ENCODE measurements around the gene C22orf15. TPM values are rescaled to one million over a fixed set of nuclear protein-coding genes. Genes with fewer than 3 reads are reported as not detected.

Gene C22orf15
- polyA plus RNA-seq, 2 of the 4 experiments (the other 2 are of a cell fraction), result not detected

DNA sequence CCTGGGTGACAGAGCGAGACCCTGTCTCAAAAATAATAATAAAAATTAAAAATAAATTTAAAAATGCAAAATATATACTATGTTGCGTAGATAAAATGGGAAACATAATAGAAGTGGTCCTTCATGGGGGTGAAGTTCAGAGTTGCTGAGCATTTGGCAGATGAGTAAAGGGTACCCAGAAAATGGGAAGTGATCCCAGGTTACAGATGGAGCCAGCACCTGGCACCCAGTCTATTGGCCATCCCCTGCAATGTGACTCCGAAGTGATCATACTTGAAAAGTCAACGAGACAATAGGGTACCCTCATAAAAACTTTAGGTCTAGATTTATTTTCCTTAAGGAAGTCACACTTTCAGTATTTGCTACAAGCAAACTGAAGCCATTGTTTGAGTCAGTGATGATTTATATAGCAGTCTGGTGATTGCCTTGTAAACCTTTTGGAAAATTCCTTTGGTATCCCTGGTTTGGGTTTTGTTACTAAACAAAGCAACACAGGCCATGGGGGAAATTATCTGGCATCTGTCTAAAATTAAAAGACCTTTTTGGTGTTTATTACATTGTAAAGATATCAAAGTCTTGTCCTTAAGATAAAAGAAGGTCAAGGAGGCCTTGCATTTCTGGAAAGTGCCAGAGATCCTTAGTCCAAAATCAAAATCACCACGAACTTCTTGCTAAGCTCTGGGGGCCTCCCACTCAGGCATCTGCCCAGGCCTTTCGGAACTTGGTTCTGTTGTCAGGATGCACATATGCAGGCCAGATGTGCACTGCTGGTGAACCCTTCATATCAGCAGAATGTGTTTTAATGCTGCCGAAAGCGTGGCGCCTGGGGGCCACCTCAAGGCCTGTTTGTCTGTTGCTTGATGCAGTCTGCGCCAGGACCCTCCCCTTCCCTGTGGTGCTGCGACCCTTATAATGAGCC is 28.3 kb downstream of the C22orf15 start (continued):
- TF ChIP-seq, protein P1, sequence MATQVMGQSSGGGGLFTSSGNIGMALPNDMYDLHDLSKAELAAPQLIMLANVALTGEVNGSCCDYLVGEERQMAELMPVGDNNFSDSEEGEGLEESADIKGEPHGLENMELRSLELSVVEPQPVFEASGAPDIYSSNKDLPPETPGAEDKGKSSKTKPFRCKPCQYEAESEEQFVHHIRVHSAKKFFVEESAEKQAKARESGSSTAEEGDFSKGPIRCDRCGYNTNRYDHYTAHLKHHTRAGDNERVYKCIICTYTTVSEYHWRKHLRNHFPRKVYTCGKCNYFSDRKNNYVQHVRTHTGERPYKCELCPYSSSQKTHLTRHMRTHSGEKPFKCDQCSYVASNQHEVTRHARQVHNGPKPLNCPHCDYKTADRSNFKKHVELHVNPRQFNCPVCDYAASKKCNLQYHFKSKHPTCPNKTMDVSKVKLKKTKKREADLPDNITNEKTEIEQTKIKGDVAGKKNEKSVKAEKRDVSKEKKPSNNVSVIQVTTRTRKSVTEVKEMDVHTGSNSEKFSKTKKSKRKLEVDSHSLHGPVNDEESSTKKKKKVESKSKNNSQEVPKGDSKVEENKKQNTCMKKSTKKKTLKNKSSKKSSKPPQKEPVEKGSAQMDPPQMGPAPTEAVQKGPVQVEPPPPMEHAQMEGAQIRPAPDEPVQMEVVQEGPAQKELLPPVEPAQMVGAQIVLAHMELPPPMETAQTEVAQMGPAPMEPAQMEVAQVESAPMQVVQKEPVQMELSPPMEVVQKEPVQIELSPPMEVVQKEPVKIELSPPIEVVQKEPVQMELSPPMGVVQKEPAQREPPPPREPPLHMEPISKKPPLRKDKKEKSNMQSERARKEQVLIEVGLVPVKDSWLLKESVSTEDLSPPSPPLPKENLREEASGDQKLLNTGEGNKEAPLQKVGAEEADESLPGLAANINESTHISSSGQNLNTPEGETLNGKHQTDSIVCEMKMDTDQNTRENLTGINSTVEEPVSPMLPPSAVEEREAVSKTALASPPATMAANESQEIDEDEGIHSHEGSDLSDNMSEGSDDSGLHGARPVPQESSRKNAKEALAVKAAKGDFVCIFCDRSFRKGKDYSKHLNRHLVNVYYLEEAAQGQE (IDR thresholded peaks at IDR 0.05), result no peak
- TF ChIP-seq CEBPB (IDR thresholded peaks at IDR 0.05) (no peak), CBX2 (IDR thresholded peaks at IDR 0.05; ENCODE audit: borderline replicate concordance, low read depth) (no peak)

DNA sequence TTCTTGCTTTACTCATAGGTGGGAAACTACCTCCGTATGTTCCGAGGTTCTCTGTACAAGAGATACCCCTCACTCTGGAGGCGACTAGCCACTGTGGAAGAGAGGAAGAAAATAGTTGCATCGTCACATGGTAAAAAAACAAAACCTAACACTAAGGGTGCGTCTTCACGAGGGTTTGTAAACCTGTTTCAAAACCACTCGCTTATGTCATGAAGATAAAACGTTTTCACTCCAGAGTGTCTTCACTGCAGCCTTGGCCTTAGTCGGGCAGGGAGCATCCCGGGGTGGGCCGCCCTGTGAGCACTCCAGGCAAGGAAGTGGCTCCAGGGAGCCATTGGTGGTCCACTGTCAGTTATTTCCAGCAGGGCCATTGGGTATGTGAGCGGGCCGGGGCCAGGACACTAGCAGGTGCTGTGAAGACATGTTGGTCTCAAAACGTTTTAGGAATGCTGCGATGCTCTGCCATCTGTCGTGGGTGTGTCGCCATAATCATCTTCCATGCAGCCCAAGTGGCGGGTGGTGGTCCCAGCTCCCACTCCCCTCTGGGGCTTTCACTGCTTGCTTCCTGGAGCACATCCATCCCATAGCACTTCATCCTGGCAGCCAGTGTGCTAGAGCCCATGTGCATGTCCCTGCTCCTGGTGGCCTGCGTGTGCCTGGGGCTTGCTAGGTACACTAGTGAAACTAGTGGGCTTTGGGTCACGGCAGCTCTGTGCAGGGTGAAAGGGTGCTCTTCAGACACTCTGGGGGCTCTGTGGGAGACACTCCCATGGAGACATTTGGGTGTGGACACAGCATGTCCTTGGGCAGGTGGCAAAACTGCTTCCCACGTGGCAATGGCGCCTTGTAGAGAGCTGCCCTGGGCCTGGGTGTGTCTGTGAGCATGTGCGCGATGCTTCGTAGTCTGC is 29.2 kb downstream of the C22orf15 start:
- ATAC-seq (no peak), FAIRE-seq (no peak), DNase-seq (ENCODE audit: low read depth in 1 of 2, low spot score in 1 of 2) (no peak)
- 90% methylated on average over 21 of the region's 25 CpGs for WGBS (ENCODE audit: missing lambda C conversion rate)
- no peaks in the 10 kb centered on the region for H3K9me3 ChIP-seq
- H3K4me2 ChIP-seq, result no peak overlapping the region
- H3K4me3 ChIP-seq, result no peak overlapping the region
- no peak overlapping the region for H3K27ac ChIP-seq
- ChIA-PET CTCF (interaction anchor here (1.5 kb wide), 1 partner anchor 57 kb away, joined by 7 read pairs; no protein-coding TSS in a partner anchor), POLR2A (no interaction called here)
- TF ChIP-seq NFE2L2 (conservative IDR thresholded peaks at IDR 0.05; ENCODE audit: low read length) (no peak), POLR2AphosphoS2 (conservative IDR thresholded peaks at IDR 0.05; ENCODE audit: low read length) (no peak), HDAC2 (IDR thresholded peaks at IDR 0.05) (no peak)
- H3K4me1 ChIP-seq, result peaks cover 9% of the 10 kb centered on the region; the same call in 2 of the 3 replicates

DNA sequence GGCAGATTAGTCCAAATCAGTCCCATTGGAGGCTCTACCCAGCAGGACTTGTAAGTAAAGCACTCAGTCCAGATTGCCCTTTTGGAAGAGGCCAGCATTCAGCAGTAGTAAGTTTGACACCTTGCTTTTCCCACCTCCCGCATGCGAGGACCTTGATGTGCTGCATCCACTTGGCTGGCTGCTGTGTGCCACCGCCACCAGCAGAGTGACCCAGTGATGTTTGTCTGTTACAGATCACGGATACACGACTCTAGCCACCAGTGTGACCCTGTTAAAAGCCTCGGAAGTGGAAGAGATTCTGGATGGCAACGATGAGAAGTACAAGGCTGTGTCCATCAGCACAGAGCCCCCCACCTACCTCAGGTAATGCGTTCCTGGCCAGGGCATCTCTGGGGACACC is 30.5 kb downstream of the C22orf15 start:
- no peak overlapping the region for H3K27ac ChIP-seq
- H3K9me3 ChIP-seq, result no peaks in the 10 kb centered on the region
- 92% methylated on average over 8 of the region's 8 CpGs for WGBS (ENCODE audit: missing lambda C conversion rate)
- FAIRE-seq (no peak), DNase-seq (ENCODE audit: low read depth in 1 of 2, low spot score in 1 of 2) (no peak), ATAC-seq (no peak)
- ChIA-PET POLR2A (interaction anchor here (0.7 kb wide), 1 partner anchor 28 kb away, joined by 4 read pairs; no protein-coding TSS in a partner anchor), CTCF (interaction anchor here (1.5 kb wide), 1 partner anchor 56 kb away, joined by 7 read pairs; no protein-coding TSS in a partner anchor)
- no peak overlapping the region for H3K4me2 ChIP-seq
- H3K4me1 ChIP-seq, result peaks cover 4% of the 10 kb centered on the region; the same call in 2 of the 3 replicates
- no peak overlapping the region for H3K4me3 ChIP-seq
- TF ChIP-seq RAD21 (conservative IDR thresholded peaks at IDR 0.05 in 1 of 2, IDR thresholded peaks at IDR 0.05 in 1 of 2) (no peak), TFCP2L1 (CRISPR knock-in tag; IDR thresholded peaks at IDR 0.05) (no peak), MYC (IDR thresholded peaks at IDR 0.05; ENCODE audit: borderline replicate concordance, low read length) (no peak), ZNF302 (CRISPR knock-in tag; IDR thresholded peaks at IDR 0.05) (no peak), PHF8 (IDR thresholded peaks at IDR 0.05; ENCODE audit: borderline replicate concordance, low read depth) (no peak), CEBPB (IDR thresholded peaks at IDR 0.05) (no peak), NR3C1 (IDR thresholded peaks at IDR 0.05) (no peak), CHD2 (IDR thresholded peaks at IDR 0.05; ENCODE audit: low read length, partially characterized antibody) (no peak), TP53 (CRISPR knock-in tag; IDR thresholded peaks at IDR 0.05) (no peak), MAZ (IDR thresholded peaks at IDR 0.05; ENCODE audit: borderline replicate concordance, low read depth, low read length) (no peak), SREBF2 (IDR thresholded peaks at IDR 0.05) (no peak), JUNB (IDR thresholded peaks at IDR 0.05) (no peak), HOXB13 (CRISPR knock-in tag; IDR thresholded peaks at IDR 0.05; ENCODE audit: low read depth) (no peak), MAFK (IDR thresholded peaks at IDR 0.05; ENCODE audit: partially characterized antibody) (no peak)
- TF ChIP-seq, protein P2, sequence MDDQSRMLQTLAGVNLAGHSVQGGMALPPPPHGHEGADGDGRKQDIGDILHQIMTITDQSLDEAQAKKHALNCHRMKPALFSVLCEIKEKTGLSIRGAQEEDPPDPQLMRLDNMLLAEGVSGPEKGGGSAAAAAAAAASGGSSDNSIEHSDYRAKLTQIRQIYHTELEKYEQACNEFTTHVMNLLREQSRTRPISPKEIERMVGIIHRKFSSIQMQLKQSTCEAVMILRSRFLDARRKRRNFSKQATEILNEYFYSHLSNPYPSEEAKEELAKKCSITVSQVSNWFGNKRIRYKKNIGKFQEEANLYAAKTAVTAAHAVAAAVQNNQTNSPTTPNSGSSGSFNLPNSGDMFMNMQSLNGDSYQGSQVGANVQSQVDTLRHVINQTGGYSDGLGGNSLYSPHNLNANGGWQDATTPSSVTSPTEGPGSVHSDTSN (IDR thresholded peaks at IDR 0.05), result no peak
- TF ChIP-seq, protein P3, sequence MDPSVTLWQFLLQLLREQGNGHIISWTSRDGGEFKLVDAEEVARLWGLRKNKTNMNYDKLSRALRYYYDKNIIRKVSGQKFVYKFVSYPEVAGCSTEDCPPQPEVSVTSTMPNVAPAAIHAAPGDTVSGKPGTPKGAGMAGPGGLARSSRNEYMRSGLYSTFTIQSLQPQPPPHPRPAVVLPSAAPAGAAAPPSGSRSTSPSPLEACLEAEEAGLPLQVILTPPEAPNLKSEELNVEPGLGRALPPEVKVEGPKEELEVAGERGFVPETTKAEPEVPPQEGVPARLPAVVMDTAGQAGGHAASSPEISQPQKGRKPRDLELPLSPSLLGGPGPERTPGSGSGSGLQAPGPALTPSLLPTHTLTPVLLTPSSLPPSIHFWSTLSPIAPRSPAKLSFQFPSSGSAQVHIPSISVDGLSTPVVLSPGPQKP (IDR thresholded peaks at IDR 0.05; ENCODE audit: low read depth, low read length), result no peak
- TF ChIP-seq, protein P1 (IDR thresholded peaks at IDR 0.05), result no peak

Data from A549 (cell line).